ENCODE data around the gene TRPT1. TPM values are rescaled to one million over a fixed set of nuclear protein-coding genes. Genes with fewer than 3 reads are reported as not detected.
A peak's percentile ranks its signal among the peaks of the same experiment; 100 is the strongest.

The TRPT1 gene
- total and polyA plus RNA-seq, 3 experiments from 2014 or later: 28.3 to 47.6 (median 31.5) TPM

DNA sequence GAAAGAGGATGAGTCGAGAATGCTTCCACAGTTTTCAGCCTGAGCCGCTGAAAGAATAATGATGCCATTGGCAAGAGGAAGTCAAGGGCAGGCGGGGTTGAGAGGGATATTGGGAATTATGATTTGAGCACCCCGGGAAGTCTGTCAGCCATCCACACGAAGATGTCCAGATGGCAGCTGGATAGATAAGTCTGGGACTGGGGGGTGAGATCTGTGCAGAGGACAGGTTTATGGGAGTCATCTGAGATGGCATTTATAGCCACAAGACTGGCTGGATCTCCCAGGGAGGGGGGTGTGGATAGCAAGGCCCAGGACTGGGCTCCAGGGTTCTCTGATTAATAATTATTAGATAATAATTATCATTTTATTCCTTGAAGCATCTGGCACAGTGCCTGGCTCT is 45.1 kb downstream of the TRPT1 start:
- Mint-ChIP-seq H3K36me3 (peaks cover 0 to 1% (median 0%) of the 10 kb centered on the region in 3 donors), H3K4me1 (peaks cover 21 to 36% (median 24%) of the 10 kb centered on the region in 3 donors), H3K27ac (no peak overlapping the region), H3K27me3 (peaks cover 0 to 2% of the 10 kb centered on the region in 2 donors), H3K4me3 (peak overlapping the region in 2 of 7 donors; percentile 37 to 58), H3K9me3 (no peaks in the 10 kb centered on the region)
- no peak for DNase-seq
- H3K27ac ChIP-seq (ENCODE audit: low read depth, low read length): peak overlapping the region; percentile 33
- H3K4me3 ChIP-seq (ENCODE audit: low read length): no peak overlapping the region
- no peaks in the 10 kb centered on the region for H3K9me3 ChIP-seq (ENCODE audit: low read length)
- ChIA-PET POLR2A (no interaction called here), CTCF (interaction anchor here (1.0 to 1.2 kb wide), 3 partner anchors 10 to 124 kb away, joined by 3 to 4 read pairs (median 3); no protein-coding TSS in a partner anchor)
- peaks cover 19% of the 10 kb centered on the region for H3K4me1 ChIP-seq (ENCODE audit: insufficient read depth, low read length)
- no peaks in the 10 kb centered on the region for H3K27me3 ChIP-seq (ENCODE audit: insufficient read depth, low read length, poor library complexity, severe bottlenecking)
- H3K36me3 ChIP-seq (ENCODE audit: insufficient read depth, low read length): no peaks in the 10 kb centered on the region

DNA sequence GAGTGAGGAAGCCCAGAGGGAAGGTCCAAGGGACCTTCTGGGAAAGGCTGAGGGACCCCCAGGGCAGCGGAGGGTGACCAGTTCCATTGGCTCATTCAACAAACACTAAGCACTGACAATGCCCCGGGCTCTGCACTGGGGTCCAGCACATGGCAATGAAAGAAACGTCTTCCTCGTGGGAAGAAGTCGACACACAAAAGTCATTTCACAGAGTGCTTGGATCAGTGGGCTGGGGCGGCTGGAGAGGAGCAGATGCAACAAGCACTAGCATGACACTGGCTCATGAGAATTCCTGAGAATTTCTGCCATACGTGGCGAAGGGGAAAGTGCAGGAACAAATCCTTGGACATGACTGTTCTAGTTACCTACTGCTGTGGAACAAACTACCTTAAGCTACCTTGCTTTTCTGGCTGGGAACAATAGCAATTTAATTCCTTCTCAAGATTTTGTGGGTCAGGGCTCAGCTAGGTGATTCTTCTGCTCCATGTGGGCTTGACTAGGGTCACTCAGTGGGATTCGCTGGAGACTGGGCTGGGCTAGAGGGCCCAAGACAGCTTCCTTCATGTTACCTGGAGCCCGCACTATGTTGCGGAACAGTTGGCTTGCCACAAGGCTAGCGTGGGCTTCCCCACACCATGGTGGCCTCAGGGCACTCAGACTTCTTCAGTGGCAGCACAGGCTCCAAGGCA is 46.9 kb downstream of the TRPT1 start:
- no peak for DNase-seq
- Histone ChIP-seq H3K4me1 (ENCODE audit: insufficient read depth, low read length) (peaks cover 11% of the 10 kb centered on the region), H3K9me3 (ENCODE audit: low read length) (no peaks in the 10 kb centered on the region), H3K4me3 (ENCODE audit: low read length) (no peak overlapping the region), H3K27me3 (ENCODE audit: insufficient read depth, low read length, poor library complexity, severe bottlenecking) (no peaks in the 10 kb centered on the region), H3K36me3 (ENCODE audit: insufficient read depth, low read length) (no peaks in the 10 kb centered on the region), H3K27ac (ENCODE audit: low read depth, low read length) (no peak overlapping the region)
- Mint-ChIP-seq H3K27ac (no peak overlapping the region), H3K27me3 (peaks cover 0 to 2% of the 10 kb centered on the region in 2 donors), H3K9me3 (no peaks in the 10 kb centered on the region), H3K36me3 (no peaks in the 10 kb centered on the region), H3K4me1 (peaks cover 15 to 28% (median 17%) of the 10 kb centered on the region in 3 donors), H3K4me3 (peak overlapping the region in 1 of 7 donors; percentile 17)
- CTCF ChIA-PET: no interaction called here
- POLR2A ChIA-PET: no interaction called here

DNA sequence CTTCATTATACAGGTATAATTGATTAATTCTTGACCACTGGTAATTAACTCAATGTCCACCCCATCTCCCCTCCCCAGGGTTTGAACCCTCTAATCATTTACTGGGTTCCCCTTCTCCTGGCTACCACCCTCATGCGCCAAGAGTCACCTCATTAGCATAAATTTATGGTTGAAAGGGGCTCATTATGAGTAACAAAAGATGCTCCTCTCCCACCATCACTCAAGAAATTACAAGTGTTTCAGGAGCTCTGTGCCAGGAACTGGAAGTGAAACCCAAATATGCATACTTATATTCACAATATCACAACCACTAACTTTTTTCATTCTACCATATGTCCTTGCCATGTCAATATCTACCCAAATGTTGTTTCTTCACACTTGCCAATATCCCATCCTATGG is 47.8 kb downstream of the TRPT1 start:
- H3K27me3 Mint-ChIP-seq: peaks cover 0 to 2% of the 10 kb centered on the region in 2 donors
- no peak overlapping the region for H3K4me3 Mint-ChIP-seq
- H3K4me1 Mint-ChIP-seq: peaks cover 7 to 20% (median 14%) of the 10 kb centered on the region in 3 donors
- H3K4me3 ChIP-seq (ENCODE audit: low read length): no peak overlapping the region
- POLR2A ChIA-PET: no interaction called here
- CTCF ChIA-PET: no interaction called here
- no peak overlapping the region for H3K27ac ChIP-seq (ENCODE audit: low read depth, low read length)
- H3K27ac Mint-ChIP-seq: no peak overlapping the region
- no peaks in the 10 kb centered on the region for H3K36me3 Mint-ChIP-seq
- no peaks in the 10 kb centered on the region for H3K27me3 ChIP-seq (ENCODE audit: insufficient read depth, low read length, poor library complexity, severe bottlenecking)
- H3K9me3 ChIP-seq (ENCODE audit: low read length): no peaks in the 10 kb centered on the region
- H3K36me3 ChIP-seq (ENCODE audit: insufficient read depth, low read length): no peaks in the 10 kb centered on the region
- H3K9me3 Mint-ChIP-seq: no peaks in the 10 kb centered on the region
- peaks cover 11% of the 10 kb centered on the region for H3K4me1 ChIP-seq (ENCODE audit: insufficient read depth, low read length)
- no peak for DNase-seq

DNA sequence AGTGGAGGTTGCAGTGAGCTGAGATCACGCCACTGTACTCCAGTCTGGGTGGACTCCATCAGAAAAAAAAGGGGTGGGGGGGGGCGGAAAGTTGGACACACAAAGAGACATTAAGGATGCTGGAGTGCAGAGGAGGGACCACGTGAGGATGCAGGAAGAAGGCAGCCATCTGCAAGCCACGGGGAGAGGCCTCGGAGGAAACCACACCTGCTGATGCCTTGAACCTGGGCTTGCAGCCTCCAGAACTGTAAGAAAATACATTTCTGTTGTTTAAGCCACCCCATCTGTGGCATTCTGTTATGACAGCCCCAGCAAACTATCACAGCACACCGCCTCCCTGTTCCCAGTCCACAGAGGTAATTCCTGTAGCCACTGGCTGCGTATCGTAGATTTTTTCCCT is 49.2 kb downstream of the TRPT1 start:
- Histone ChIP-seq H3K4me3 (ENCODE audit: low read length) (no peak overlapping the region), H3K4me1 (ENCODE audit: insufficient read depth, low read length) (peaks cover 8% of the 10 kb centered on the region), H3K36me3 (ENCODE audit: insufficient read depth, low read length) (no peaks in the 10 kb centered on the region), H3K27ac (ENCODE audit: low read depth, low read length) (no peak overlapping the region), H3K9me3 (ENCODE audit: low read length) (no peaks in the 10 kb centered on the region), H3K27me3 (ENCODE audit: insufficient read depth, low read length, poor library complexity, severe bottlenecking) (no peaks in the 10 kb centered on the region)
- H3K27me3 Mint-ChIP-seq: peaks cover 0 to 2% of the 10 kb centered on the region in 2 donors
- no peak overlapping the region for H3K4me3 Mint-ChIP-seq
- H3K27ac Mint-ChIP-seq: no peak overlapping the region
- CTCF ChIA-PET: no interaction called here
- H3K36me3 Mint-ChIP-seq: no peaks in the 10 kb centered on the region
- no peaks in the 10 kb centered on the region for H3K9me3 Mint-ChIP-seq
- peaks cover 3 to 10% (median 9%) of the 10 kb centered on the region in 3 donors for H3K4me1 Mint-ChIP-seq
- no peak for DNase-seq
- POLR2A ChIA-PET: interaction anchor here (0.6 kb wide), 1 partner anchor 364 kb away, joined by 3 read pairs; no protein-coding TSS in a partner anchor

Other genes starting within 250 kb of the TRPT1 start
- gene OTUB1, start 239.7 kb downstream of the TRPT1 start, total RNA-seq: 10 to 100 TPM; 75.8 to 85.0 TPM
- gene OTUB1, start 239.7 kb downstream of the TRPT1 start, polyA plus RNA-seq: 135 TPM
- not detected for gene FLRT1, start 190.3 kb downstream of the TRPT1 start, total RNA-seq
- not detected for gene FLRT1, start 190.3 kb downstream of the TRPT1 start, polyA plus RNA-seq
- 10 to 100 TPM; 19.6 to 25.5 TPM for gene MACROD1, start 60.1 kb downstream of the TRPT1 start, total RNA-seq
- gene MACROD1, start 60.1 kb downstream of the TRPT1 start, polyA plus RNA-seq: 9.2 TPM
- 100 to 1,000 TPM; 457 to 461 TPM for gene STIP1, start 40.0 kb downstream of the TRPT1 start, total RNA-seq
- gene STIP1, start 40.0 kb downstream of the TRPT1 start, polyA plus RNA-seq: 108 TPM
- 100 to 1,000 TPM; 205 to 213 TPM for gene FERMT3, start 19.5 kb downstream of the TRPT1 start, total RNA-seq
- gene FERMT3, start 19.5 kb downstream of the TRPT1 start, polyA plus RNA-seq: 206 TPM
- gene NUDT22, start 88 bp upstream of the TRPT1 start, total RNA-seq: 10 to 100 TPM; 75.3 to 78.6 TPM
- 51.6 TPM for gene NUDT22, start 88 bp upstream of the TRPT1 start, polyA plus RNA-seq
- gene DNAJC4, start 4.4 kb upstream of the TRPT1 start, total RNA-seq: 10 to 100 TPM; 25.5 to 26.4 TPM
- gene DNAJC4, start 4.4 kb upstream of the TRPT1 start, polyA plus RNA-seq: 28.7 TPM
- gene VEGFB, start 8.4 kb upstream of the TRPT1 start, total RNA-seq: 10 to 100 TPM; 71.9 to 77.0 TPM
- 19.0 TPM for gene VEGFB, start 8.4 kb upstream of the TRPT1 start, polyA plus RNA-seq
- 10 to 100 TPM; 27.9 to 28.4 TPM for gene FKBP2, start 14.9 kb upstream of the TRPT1 start, total RNA-seq
- 124 TPM for gene FKBP2, start 14.9 kb upstream of the TRPT1 start, polyA plus RNA-seq
- gene PPP1R14B, start 20.8 kb upstream of the TRPT1 start, total RNA-seq: 100 to 1,000 TPM; 365 to 381 TPM
- 57.3 TPM for gene PPP1R14B, start 20.8 kb upstream of the TRPT1 start, polyA plus RNA-seq
- gene PLCB3, start 25.3 kb upstream of the TRPT1 start, total RNA-seq: 10 to 100 TPM; 12.5 to 13.6 TPM
- gene PLCB3, start 25.3 kb upstream of the TRPT1 start, polyA plus RNA-seq: 0.47 TPM
- gene BAD, start 58.5 kb upstream of the TRPT1 start, total RNA-seq: 10 to 100 TPM; 40.4 to 40.9 TPM
- 56.5 TPM for gene BAD, start 58.5 kb upstream of the TRPT1 start, polyA plus RNA-seq
- 10 to 100 TPM; 64.2 to 65.0 TPM for gene GPR137, start 59.7 kb upstream of the TRPT1 start, total RNA-seq
- gene GPR137, start 59.7 kb upstream of the TRPT1 start, polyA plus RNA-seq: 9.1 TPM
- not detected for gene KCNK4, start 65.1 kb upstream of the TRPT1 start, total RNA-seq
- gene KCNK4, start 65.1 kb upstream of the TRPT1 start, polyA plus RNA-seq: not detected
- gene CATSPERZ, start 74.2 kb upstream of the TRPT1 start, total RNA-seq: not detected
- gene CATSPERZ, start 74.2 kb upstream of the TRPT1 start, polyA plus RNA-seq: not detected
- gene ESRRA, start 79.3 kb upstream of the TRPT1 start, total RNA-seq: 10 to 100 TPM; 52.2 to 54.3 TPM
- gene ESRRA, start 79.3 kb upstream of the TRPT1 start, polyA plus RNA-seq: 11.9 TPM
- gene TRMT112, start 91.4 kb upstream of the TRPT1 start, total RNA-seq: 100 to 1,000 TPM; 327 to 332 TPM
- gene TRMT112, start 91.4 kb upstream of the TRPT1 start, polyA plus RNA-seq: 467 TPM
- 100 to 1,000 TPM; 114 to 126 TPM for gene PRDX5, start 91.9 kb upstream of the TRPT1 start, total RNA-seq
- 170 TPM for gene PRDX5, start 91.9 kb upstream of the TRPT1 start, polyA plus RNA-seq
- 100 to 1,000 TPM; 101 to 105 TPM for gene CCDC88B, start 114.0 kb upstream of the TRPT1 start, total RNA-seq
- gene CCDC88B, start 114.0 kb upstream of the TRPT1 start, polyA plus RNA-seq: 45.6 TPM
- gene RPS6KA4, start 133.0 kb upstream of the TRPT1 start, total RNA-seq: 10 to 100 TPM; 38.0 to 39.0 TPM
- gene RPS6KA4, start 133.0 kb upstream of the TRPT1 start, polyA plus RNA-seq: 15.9 TPM